ENCODE results near the gene MRO.
"Not testable (repeated sequence)": the region's sequence is repeated elsewhere in the genome, so short reads cannot be mapped to it uniquely, and the experiment has no call there.

Gene MRO

GRCh38 chr18:50791599-50792438, 28.0 kb downstream of the MRO start:
- DNase-seq (ENCODE audit: low spot score): no peak

- no peak for DNase-seq (ENCODE audit: low spot score)
These were observed 28.9 kb downstream of the MRO start for GRCh38 chr18:50790948-50791347.

DNA sequence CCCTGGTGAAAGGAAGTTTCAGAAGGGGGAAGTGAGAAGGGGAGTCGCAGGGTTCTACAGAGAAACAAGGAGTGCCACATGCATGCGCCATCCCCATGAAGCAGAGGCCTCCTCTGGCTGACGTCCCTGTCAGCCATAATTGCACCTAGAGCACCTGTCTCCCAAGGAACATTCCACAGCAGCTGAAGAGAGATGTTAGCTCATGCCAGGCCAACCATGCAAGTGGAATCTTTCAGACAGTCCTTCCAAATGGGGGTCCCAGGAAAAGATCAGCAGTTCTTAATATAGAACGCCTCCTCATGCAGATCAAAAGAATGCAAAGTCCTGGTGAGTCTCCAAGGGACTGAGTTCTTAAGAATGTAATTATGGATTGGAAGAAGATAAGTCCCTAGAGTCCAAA, 29.6 kb downstream of the MRO start:
- DNase-seq (ENCODE audit: low spot score): no peak

DNA sequence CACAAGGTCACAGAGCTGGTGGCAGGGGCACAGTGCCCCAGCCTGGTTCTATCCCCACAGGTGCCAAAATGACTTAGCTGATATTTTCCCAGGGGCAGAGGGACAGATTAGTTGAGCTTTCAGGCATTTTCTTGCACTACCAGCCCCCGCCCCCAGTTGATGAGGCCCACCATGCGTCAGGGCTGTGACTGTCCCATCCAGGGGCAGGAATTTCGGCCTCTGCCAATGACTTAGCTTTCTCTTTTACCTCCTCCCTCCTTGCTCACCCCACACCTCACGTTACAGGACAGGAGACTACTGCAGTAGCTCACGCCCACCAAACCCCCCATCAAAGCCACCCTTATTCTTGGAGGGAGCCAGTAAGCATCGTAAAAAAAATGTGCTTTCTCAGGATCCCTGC, 31.5 kb downstream of the MRO start:
- DNase-seq (ENCODE audit: low spot score): no peak

- DNase-seq (ENCODE audit: low spot score): no peak
These were observed 33.0 kb downstream of the MRO start for GRCh38 chr18:50786864-50787263.

GRCh38 chr18:50783553-50783952, 36.3 kb downstream of the MRO start:
- no peak for DNase-seq (ENCODE audit: low spot score)

DNA sequence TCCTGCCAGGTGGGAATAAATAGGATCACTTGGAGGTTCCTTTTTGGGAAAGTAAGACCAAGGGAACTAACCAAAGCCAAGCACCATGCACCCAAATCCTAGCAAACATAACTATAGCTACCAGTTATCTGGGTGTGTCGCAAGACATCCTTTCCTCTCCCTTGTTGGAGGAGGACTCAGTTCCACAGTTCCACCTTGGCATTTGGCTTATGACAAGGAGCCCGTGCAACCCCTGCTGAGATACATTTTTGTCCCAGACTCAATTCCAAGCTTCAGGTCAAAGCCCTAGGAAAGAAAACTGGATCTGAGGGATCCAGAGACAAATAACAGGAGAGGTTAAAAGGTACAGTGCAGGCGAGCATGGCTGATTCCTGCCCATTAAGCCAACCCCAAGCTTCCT, 40.8 kb downstream of the MRO start:
- DNase-seq (ENCODE audit: low spot score): not testable (repeated sequence)

GRCh38 chr18:50776383-50776782, 43.4 kb downstream of the MRO start:
- no peak for DNase-seq (ENCODE audit: low spot score)

DNA sequence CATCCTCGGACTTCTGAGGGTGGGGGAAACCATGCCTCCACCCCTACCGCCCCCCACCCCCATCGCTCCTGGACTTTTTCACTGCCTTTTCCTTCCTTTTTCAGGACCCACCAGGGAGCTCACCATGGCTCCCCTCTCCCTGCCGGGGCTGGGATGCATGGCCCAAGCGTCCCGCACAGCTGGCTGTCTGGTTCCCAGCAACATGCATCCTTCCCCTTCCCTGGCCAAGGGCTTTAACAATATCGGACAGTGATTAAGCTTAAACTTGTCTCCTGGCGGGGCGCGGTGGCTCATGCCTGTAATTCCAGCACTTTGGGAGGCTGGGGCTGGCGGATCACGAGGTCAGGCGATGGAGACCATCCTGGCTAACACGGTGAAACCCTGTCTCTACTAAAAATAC, 44.1 kb downstream of the MRO start:
- no peak for DNase-seq (ENCODE audit: low spot score)

DNA sequence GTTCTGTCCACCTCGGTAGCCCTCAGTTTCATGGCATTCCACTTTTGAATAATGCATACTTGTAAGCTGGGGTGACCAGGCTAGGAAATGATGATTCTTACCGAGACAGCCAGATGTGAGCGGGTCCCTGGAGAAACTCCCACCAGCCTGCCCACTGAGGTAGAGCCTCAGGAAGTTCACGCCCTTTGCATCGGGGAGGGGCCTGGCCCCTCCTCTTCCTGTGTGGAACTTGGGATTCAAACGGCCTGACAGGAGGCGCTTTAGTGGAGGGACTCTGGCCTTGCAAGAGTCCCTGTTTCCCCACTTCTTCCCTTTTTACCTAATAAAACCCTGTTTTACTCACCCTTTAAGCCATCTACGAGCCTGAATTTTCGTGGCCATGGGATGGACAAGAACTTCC, 44.6 kb downstream of the MRO start:
- no peak for DNase-seq (ENCODE audit: low spot score)

- DNase-seq (ENCODE audit: low spot score): no peak
These were observed 50.4 kb downstream of the MRO start for GRCh38 chr18:50769463-50769862.

- DNase-seq (ENCODE audit: low spot score): no peak
These were observed 62.5 kb downstream of the MRO start for GRCh38 chr18:50757358-50757757.

DNA sequence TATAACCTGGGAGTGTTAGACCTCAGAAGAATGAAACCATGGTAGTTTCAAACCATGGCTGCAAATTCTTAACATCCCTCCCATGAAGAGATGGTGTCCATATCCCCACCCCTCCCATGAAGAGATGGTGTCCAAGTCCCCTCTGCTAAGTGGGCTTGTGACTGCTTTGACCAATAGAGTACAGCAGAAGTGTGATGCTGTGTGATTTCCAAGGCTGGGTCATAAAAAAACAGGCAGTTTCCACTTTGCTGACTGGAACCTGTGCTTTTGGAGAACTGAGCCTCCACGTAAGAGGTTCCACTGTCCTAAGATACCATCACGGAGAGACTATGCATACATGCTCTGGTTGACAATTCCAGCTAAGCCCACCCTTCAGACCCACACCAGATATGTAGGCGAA, 65.5 kb downstream of the MRO start:
- DNase-seq (ENCODE audit: low spot score): no peak

DNA sequence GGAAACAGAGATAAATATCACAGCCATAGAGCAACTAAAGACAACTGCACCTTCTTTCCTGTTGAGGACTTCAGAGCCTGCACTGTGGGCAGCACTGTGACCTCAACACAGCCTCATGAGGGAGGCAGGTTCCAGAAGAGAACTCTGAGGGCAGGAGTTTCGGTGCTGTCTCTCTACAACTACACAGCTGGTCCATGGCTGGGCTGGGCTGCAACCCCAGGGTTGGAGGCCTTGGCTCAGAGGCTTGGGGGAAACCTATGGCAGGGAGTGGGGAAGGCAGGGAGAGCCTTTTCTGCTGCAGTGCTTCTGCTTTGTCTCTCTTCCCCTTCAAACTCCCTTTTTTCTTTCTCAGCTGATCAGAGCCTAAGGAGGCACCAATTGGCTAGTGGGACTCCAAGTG, 66.5 kb downstream of the MRO start:
- no peak for DNase-seq (ENCODE audit: low spot score)

DNA sequence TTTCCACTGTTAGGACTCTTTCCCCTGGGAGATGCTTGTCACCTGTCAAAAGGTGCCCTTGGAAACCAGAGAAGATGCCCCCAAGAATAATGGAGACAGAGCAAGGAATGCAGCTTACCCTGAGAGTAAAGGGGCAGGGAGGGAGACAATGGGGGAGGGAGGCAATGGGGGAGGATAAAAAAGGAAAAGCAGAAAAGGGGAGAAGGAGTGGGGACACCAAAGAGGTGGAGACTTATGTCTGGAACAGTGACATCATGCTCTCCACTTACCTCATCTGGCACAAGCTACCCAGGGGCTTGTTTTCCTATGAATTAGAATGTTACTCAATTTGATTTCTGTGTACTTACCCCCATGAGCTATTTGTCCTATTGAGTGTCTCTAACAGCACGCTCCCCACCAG, 67.9 kb downstream of the MRO start:
- no peak for DNase-seq (ENCODE audit: low spot score)

- DNase-seq (ENCODE audit: low spot score): no peak
These were observed 68.3 kb downstream of the MRO start for GRCh38 chr18:50751490-50751889.

- no peak for DNase-seq (ENCODE audit: low spot score)
These were observed 69.3 kb downstream of the MRO start for GRCh38 chr18:50750546-50750945.

- no peak for DNase-seq (ENCODE audit: low spot score)
These were observed 69.9 kb downstream of the MRO start for GRCh38 chr18:50749945-50750344.

- DNase-seq (ENCODE audit: low spot score): no peak
These were observed 70.4 kb downstream of the MRO start for GRCh38 chr18:50749421-50749820.

DNA sequence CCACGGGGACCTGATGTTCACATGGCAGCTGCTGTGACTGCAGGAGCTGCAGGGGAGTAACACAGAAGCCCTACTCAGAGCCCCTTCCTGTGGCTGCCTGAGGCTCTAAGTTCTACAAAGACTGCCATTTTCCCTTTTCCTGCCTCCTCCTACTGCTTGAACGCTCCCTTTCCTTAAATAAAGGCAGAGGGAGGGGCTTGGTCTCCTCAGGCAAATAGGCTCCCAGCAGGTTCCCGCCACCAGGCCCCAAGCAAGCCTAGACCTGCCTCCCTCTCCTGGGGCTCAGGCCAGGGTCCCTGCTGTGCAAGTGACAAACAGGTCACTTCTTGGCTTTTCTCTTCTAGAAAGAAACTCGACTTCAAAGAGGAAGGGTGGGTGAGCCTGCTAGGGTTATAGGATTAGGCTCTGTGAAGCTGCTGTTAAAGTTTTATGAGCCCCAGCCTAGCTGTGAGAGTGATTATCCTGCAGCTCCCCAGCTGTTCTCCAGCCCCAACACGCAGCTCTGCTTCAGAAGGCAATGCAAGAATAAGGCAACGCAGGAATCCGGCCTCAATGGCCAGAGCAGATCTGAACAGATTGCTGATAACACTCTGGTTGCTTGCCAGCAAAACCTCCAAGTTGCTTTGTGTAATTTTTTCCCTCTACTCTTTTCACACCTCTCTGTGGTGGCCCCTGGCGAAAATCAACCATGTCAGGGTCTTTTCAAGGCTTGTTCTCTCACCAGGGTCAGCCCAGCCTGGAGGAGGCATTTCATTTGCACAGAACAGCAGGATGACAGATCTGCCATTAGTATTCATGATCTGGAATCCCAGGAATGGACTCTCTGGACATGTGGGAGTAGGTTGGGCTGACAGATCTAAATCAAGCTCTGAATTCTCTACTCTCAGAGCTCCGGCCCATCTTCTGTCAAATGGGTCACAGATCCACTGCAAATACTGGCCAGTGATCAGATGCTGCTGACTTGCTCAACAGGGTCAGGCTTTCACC, 71.3 kb downstream of the MRO start:
- no peak for DNase-seq (ENCODE audit: low spot score)

- DNase-seq (ENCODE audit: low spot score): no peak
These were observed 72.0 kb downstream of the MRO start for GRCh38 chr18:50747849-50748242.

- no peak for DNase-seq (ENCODE audit: low spot score)
These were observed 73.9 kb downstream of the MRO start for GRCh38 chr18:50745945-50746344.
